Breast epithelium (tissue), 3 donors: Measurements from ENCODE around the gene HSBP1.

Experiments used
- POLR2AphosphoS5 ChIP-seq, 3 donors: sonication (generic); formaldehyde crosslinking; IDR thresholded peaks; one replicate each; pipeline ENCODE4 v1.6.1; 2017; ENCODE audit warnings: antibody characterized with exemption in 3 of 3
- TF ChIP-seq, protein P1 (sequence below), 3 donors: fragments of 450-650 bp; IDR thresholded peaks; one replicate each; pipeline ENCODE4 v1.5.1; 2016 to 2017; ENCODE audit warnings: antibody characterized with exemption in 3 of 3, mild to moderate bottlenecking in 3 of 3, moderate library complexity in 3 of 3

DNA sequence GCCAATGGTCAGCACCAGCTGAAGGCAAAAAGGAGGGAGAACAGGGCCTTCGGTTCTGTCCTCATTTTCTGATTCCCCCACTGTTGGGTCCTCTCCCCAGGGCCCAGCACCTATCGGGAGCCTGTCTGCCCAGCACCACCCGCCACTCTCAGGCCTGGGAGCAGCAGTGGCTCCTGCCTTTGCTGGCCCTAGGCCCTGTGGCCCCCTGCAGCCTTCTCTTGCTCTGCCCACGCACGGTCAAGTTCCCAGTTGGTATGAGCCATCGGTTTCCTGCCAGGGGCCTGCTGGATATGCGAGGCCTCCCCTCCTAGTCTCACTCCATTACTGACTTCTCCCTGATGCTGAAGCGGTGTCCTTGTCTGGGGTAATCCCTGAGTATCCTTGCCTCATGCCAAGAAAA lies 37.5 kb downstream of the HSBP1 start:
- TF ChIP-seq POLR2AphosphoS5 (IDR thresholded peaks at IDR 0.05) = no peak
- TF ChIP-seq, protein P1, sequence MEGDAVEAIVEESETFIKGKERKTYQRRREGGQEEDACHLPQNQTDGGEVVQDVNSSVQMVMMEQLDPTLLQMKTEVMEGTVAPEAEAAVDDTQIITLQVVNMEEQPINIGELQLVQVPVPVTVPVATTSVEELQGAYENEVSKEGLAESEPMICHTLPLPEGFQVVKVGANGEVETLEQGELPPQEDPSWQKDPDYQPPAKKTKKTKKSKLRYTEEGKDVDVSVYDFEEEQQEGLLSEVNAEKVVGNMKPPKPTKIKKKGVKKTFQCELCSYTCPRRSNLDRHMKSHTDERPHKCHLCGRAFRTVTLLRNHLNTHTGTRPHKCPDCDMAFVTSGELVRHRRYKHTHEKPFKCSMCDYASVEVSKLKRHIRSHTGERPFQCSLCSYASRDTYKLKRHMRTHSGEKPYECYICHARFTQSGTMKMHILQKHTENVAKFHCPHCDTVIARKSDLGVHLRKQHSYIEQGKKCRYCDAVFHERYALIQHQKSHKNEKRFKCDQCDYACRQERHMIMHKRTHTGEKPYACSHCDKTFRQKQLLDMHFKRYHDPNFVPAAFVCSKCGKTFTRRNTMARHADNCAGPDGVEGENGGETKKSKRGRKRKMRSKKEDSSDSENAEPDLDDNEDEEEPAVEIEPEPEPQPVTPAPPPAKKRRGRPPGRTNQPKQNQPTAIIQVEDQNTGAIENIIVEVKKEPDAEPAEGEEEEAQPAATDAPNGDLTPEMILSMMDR (IDR thresholded peaks at IDR 0.05) = no peak
